HG02798 (cell line): ENCODE data around the gene SH3RF2.
A peak's percentile ranks its signal among the peaks of the same experiment; 100 is the strongest.

Source experiments
- ATAC-seq: cut with Tn5 transposase; IDR thresholded peaks from one replicate; pipeline ENCODE4 v1.9.1; 2021; ENCODE audit warnings: mild to moderate bottlenecking; ENCODE audit not compliant: unreplicated experiment, poor library complexity

Gene SH3RF2

DNA sequence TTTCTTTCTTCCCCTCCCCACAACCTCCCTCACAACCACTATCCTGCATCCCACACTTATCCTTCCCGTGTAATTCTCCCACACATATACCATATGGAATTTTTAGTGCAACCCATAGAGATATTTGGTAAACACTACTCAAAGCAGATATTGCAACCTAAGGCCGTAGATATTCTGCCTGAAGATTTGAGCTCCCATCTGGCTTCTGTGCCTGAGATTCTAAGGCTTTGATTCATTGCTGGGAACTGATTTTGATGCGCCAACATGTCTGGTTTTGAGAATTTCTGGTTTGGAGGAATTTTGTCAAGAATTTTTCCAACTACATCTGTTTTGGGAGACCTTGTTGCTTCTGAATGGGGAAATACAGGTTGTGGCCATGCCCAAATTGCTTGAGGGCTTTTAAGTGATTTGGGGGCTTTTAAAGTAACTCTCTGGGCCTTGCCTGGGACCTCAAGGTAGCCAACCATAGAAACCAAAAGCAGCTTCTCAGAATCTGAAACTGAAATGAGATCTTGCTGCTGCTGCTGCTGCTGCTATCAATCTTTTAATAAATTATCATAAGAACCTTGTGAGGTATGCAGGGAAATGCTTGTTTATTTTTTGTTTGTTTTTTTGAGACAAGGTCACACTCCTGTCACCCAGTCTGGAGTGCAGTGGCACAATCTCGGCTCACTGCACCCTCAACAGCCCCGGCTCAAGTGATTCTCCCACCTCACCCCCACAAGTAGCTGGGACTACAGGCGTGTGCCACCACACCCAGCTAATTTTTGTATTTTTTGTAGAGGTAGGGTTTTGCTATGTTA is 132.8 kb downstream of the SH3RF2 start:
- peak; percentile 67 for ATAC-seq

DNA sequence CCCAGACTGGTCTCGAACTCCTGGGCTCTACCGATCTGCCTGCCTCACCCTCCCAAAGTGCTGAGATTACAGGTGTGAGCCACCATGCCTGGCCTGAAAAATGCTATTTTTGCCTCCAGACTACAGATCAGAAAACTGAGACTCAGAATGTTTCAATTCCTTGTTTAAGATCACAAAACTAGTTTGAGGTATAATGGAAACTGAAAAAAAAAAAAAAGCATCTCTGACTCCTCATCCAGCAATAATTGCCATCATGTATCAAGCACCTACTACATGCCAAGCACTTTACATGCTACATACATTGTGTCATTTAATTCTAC is 133.4 kb downstream of the SH3RF2 start:
- peak; percentile 60 for ATAC-seq

GRCh38 chr5:146070746-146071145 is 134.4 kb downstream of the SH3RF2 start:
- ATAC-seq = no peak

- ATAC-seq = no peak
These were observed 134.8 kb downstream of the SH3RF2 start for GRCh38 chr5:146071171-146071570.

GRCh38 chr5:146072595-146072994 is 136.2 kb downstream of the SH3RF2 start:
- no peak for ATAC-seq

DNA sequence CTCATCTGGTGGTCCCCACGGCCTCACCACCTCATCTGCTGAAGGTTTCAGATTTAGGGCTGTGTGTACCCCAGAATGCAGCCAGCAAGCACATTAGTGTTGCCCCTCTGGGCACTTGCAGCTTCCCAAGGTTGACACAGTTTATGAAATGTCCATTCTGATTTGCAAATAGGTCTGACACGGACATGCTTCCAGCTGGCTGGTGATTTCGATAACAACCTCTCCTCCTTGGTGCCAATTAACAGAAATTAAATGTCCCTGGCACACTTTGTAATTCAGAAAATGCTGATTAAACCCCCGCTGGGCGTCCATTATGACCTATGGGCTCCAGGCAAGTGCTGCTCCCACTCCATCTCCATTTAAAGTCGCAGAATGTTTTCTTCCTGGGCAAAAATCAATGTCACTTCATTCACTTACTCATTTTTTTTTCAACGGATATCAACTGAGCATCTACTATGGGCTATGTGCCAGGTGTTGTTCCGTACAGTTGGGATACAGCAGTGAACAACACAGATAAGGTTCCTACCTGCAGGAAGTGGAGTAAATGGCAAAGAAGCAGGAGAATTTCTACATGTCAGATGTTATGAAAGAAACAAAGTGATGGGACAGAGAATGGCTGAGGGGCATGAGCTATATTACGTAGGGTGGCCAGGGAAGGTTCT is 137.0 kb downstream of the SH3RF2 start:
- ATAC-seq = no peak

GRCh38 chr5:146076028-146076427 is 139.7 kb downstream of the SH3RF2 start:
- ATAC-seq = no peak

- ATAC-seq = no peak
These were observed 140.1 kb downstream of the SH3RF2 start for GRCh38 chr5:146076455-146076854.

DNA sequence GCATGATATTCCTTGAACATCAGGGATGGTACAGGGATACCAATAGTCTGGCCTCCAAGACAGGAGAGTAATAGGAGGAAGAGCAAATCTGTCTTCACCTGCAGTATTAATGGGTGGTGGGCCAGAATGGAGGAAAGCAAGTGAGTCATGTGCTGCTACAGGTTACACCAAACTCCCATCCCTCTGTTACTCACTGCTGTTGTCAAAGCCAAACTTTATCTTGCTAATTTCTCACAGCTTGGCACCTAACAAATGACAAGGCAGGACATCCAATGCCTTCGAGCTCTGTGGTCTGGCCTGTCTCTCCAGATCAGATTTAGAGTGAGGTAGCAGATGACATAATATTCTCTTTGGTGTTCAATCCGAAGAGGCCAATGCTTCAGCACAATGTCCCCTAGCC is 142.2 kb downstream of the SH3RF2 start:
- no peak for ATAC-seq

DNA sequence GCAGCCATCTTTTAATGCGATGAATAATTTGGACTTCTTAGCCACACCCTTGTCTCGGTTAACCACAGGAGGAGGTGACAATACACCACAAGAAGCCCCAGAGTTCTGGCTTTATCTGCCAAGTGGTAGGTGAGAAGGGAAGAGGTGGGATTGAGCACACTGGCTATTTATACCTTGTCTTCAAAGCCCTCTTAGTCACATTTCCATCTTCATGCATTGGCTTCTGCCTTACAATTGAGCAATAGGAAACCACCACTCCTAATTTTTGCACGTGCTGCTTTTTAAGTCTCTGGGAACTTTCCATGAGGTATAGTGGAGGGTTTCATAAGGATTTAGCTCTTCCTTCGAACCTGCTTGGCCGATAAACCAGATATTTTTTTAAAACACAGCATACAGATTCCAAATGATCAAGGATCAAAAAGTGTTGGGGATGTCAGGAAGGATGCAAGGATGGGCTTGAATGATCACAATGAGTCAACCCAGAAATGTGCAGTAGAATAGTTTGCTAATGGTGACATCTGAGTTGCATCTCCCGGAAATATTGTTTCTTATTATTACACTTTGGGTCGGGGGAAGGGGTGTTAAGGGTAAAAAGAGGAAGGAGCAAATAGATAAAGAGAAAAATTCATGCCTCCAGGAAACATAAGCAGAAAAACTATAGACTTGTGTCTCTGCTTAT is 143.5 kb downstream of the SH3RF2 start:
- no peak for ATAC-seq

GRCh38 chr5:146081556-146081955 is 145.2 kb downstream of the SH3RF2 start:
- ATAC-seq = no peak

DNA sequence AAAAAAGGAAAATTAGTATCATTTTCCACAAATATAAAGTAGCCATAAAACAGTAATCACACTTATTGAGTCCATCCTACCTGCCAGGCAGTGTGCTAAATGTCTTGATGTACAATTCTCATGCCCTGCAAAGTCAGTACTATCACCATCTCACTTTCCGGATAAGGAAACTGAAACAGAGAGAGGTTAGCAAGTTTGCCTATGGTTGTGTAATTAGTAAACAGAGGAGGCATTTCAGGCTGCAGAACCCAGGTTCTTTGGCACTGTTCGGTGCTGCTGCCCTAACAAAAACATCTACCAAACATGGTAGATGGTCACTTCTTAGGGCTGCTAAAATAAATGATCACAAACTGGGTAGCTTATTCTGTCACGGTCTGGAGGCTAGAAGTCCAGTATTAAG is 146.4 kb downstream of the SH3RF2 start:
- ATAC-seq = peak; percentile 95

DNA sequence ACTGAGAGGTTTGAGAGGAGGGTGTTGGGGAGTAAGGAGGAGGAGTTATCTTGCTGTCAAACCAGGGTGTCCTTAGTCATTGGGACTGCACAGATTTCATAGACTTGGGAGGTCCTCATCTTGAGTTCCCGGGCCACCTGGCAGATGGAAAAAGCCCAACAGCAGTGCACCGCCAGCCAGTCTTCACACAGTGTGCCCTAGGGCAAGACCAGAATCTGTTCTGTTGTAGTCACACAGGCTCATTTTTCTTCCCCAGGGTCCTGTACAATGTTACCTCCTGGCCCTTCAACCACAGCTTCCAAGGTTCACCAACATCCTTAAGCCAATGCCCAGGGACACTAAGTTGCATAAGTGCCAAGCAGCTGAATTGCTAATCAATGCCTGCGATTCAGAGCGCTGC is 148.0 kb downstream of the SH3RF2 start:
- ATAC-seq = no peak

GRCh38 chr5:146088098-146088497 is 151.7 kb downstream of the SH3RF2 start:
- ATAC-seq = no peak

DNA sequence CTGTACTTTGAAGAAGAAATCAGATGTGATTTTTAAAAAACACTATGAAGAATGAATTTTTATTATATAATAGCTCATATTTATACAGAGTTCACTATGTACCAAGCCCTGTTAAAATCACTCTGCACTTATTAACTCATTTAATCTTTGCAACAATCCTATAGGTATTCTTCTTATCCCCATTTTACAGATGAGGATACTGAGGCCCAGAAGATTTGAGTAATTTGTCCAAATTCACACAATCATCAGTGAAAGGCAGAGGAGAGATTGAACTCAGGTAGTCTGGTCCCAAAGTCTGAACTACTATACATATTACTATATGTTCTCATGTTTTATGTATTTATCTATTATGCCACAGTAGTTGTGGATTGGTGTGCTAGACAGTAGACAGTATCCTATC is 152.9 kb downstream of the SH3RF2 start:
- ATAC-seq = no peak

GRCh38 chr5:146091881-146092280 is 155.5 kb downstream of the SH3RF2 start:
- ATAC-seq = no peak

- ATAC-seq = no peak
These were observed 161.7 kb downstream of the SH3RF2 start for GRCh38 chr5:146098047-146098446.

DNA sequence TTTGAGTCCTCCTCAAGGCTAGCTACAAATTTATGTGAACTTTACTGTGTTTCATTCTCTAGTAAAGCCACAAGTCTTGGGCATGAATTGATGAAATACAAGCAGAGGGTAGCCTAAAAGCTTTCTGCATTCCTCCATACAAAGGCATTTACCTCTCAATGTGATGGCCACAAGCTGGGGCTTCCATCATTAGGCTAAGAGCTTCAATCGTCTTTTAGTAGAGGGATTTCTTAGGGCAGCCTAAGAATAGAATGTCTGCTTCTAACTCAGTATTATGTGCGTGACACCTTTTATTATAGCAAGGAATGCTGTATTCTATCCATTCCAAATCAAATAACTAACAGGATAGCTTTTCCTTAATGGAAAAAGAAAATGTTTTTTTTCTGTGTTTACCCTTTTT is 165.3 kb downstream of the SH3RF2 start:
- no peak for ATAC-seq

GRCh38 chr5:146103594-146103993 is 167.2 kb downstream of the SH3RF2 start:
- no peak for ATAC-seq

GRCh38 chr5:146105477-146105876 is 169.1 kb downstream of the SH3RF2 start, which contains the start of gene PLAC8L1:
Gene PLAC8L1 (minus strand): TSS chr5:146105577. CDS start chr5:146104311, 1,266 bp downstream.
- ATAC-seq = no peak

DNA sequence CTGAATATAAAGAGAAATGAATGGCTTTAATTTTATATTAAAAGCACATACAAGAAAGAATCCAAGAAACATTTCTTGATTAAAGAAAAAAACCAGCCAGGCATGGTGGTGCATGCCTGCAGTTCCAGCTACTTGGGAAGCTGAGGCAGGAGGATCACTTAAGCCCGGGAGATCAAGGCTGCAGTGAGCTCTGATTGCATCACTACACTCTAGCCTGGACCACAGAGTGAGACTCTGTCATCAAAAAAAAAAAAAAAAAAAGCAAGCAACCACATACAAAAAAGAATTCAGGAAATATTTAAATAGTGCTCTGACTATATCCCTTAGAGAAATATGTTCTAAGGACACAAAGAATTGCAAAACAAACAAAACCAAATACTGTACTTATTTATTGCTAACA is 171.5 kb downstream of the SH3RF2 start:
- ATAC-seq = no peak
